K562 (cell line): ENCODE measurements around the gene KIF1A. TPM values are rescaled to one million over a fixed set of nuclear protein-coding genes. Genes with fewer than 3 reads are reported as not detected.

ENCODE experiments used
- ATAC-seq: fragments of 200-7000 bp; cut with Tn5 transposase; 3 replicates; pipeline ENCODE4 v1.9.1; 2020; ENCODE audit warnings: moderate library complexity
- BruUV-seq: library from RNA; stranded (reverse); fragments of 400-500 nt; replicated peaks from 2 replicates; lab custom pipeline; 2021; lab: Mats Ljungman, UMichigan
- CTCF ChIA-PET: fragments of 300-600 bp; formaldehyde crosslinking; extraction: SDS; loops from one replicate; lab custom pipeline; 2021; ENCODE audit warnings: low intra/inter-chr PET ratio; lab: Yijun Ruan, JAX
- POLR2A ChIA-PET: fragments of 300-600, 350-650 bp; sonication (Branson Sonifier 250); formaldehyde crosslinking; extraction: SDS; loops from one replicate; lab custom pipeline; 2021; ENCODE audit warnings: antibody characterized with exemption, inconsistent platforms; lab: Yijun Ruan, JAX
- DNase-seq, 4 experiments: peaks; one replicate each; pipeline versions ENCODE4 v3.0.0 to v3.0.0-alpha.2; 2011 to 2018; ENCODE audit warnings: low spot score in 3 of 4, mixed read lengths in 3 of 4; ENCODE audit errors: extremely low read depth in 1 of 4
- FAIRE-seq: peaks from 2 replicates; lab custom pipeline; 2011; peaks lifted over from hg19 to GRCh38; lab: Jason Lieb, UNC
- H2AFZ ChIP-seq: 2 replicates; pipeline ENCODE4 v1.6.0; 2011; ENCODE audit warnings: low read depth, low read length, control low read depth, inconsistent platforms
- H3K27ac ChIP-seq: fragments of 200-600 bp; 3 replicates; pipeline ENCODE4 v1.8.0; 2011; ENCODE audit warnings: low read depth, mild to moderate bottlenecking, control low read depth, inconsistent platforms, low read length, moderate library complexity, mixed read lengths; ENCODE audit errors: extremely low read depth
- H3K27me3 ChIP-seq, 2 experiments: fragments of 300-600 bp in 1 of 2; 2 replicates in 1 of 2; 3 replicates in 1 of 2; pipeline versions ENCODE4 v1.6.0 to v1.8.0; 2011; ENCODE audit warnings: inconsistent platforms in 2 of 2, low read length in 2 of 2, mild to moderate bottlenecking in 1 of 2, mixed read lengths in 1 of 2, moderate library complexity in 1 of 2; ENCODE audit not compliant: control insufficient read depth in 2 of 2, insufficient read depth in 2 of 2
- H3K36me3 ChIP-seq: fragments of 300-600 bp; 3 replicates; pipeline ENCODE4 v1.8.0; 2011; ENCODE audit warnings: mild to moderate bottlenecking, low read length, inconsistent platforms; ENCODE audit not compliant: control insufficient read depth, insufficient read depth
- H3K4me1 ChIP-seq, 2 experiments: fragments of 200-600 bp in 1 of 2; replicated peaks in 1 of 2; 2 replicates in 1 of 2; 3 replicates in 1 of 2; pipeline versions ENCODE4 v1.5.1 to v1.8.0; 2011; ENCODE audit warnings: inconsistent platforms in 2 of 2, low read length in 2 of 2, mild to moderate bottlenecking in 1 of 2, mixed read lengths in 1 of 2, moderate library complexity in 1 of 2; ENCODE audit not compliant: control insufficient read depth in 2 of 2, insufficient read depth in 2 of 2
- H3K4me2 ChIP-seq: 2 replicates; pipeline ENCODE4 v1.6.1; 2011; ENCODE audit warnings: low read length, control low read depth, inconsistent platforms, mixed read lengths; ENCODE audit not compliant: insufficient read depth
- H3K4me3 ChIP-seq: fragments of 200-600 bp; sonication (generic), shearing (Covaris generic); 2 replicates; pipeline ENCODE4 v1.5.1; 2016; ENCODE audit warnings: control low read depth, inconsistent platforms
- H3K79me2 ChIP-seq: fragments of 200-600 bp; 3 replicates; pipeline ENCODE4 v1.8.0; 2011; ENCODE audit warnings: low read length, inconsistent platforms; ENCODE audit not compliant: control insufficient read depth, insufficient read depth
- H3K9ac ChIP-seq, 2 experiments: 2 replicates each; pipeline versions ENCODE4 v1.6.0 to v1.6.1; 2011; ENCODE audit warnings: low read depth in 2 of 2, low read length in 2 of 2, control low read depth in 1 of 2, inconsistent platforms in 1 of 2, mild to moderate bottlenecking in 1 of 2, mixed read lengths in 1 of 2; ENCODE audit not compliant: insufficient read depth in 1 of 2
- H3K9me1 ChIP-seq: one replicate; pipeline ENCODE4 v1.6.0; 2011; ENCODE audit warnings: inconsistent platforms, mild to moderate bottlenecking, low read length, moderate library complexity; ENCODE audit not compliant: control insufficient read depth, insufficient read depth
- H3K9me3 ChIP-seq: replicated peaks from 2 replicates; pipeline ENCODE4 v1.5.1; 2011; ENCODE audit warnings: low read depth, low read length, inconsistent platforms; ENCODE audit not compliant: control insufficient read depth, insufficient read depth
- H4K20me1 ChIP-seq: replicated peaks from 2 replicates; pipeline ENCODE4 v1.6.1; 2011; ENCODE audit warnings: low read length, inconsistent platforms, mixed read lengths; ENCODE audit not compliant: control insufficient read depth, insufficient read depth
- CREB5 ChIP-seq: fragments of 250-450 bp; sonication (Bioruptor Pico); IDR thresholded peaks from 2 replicates; pipeline ENCODE4 v1.5.0; 2020; ENCODE audit warnings: mild to moderate bottlenecking
- CUX1 ChIP-seq: fragments of 200-800 bp; sonication (Bioruptor generic); IDR thresholded peaks from 2 replicates; pipeline ENCODE4 v1.6.1; 2016; ENCODE audit warnings: missing genetic modification characterization, missing compliant biosample characterization
- IRF1 ChIP-seq: sonication (generic); formaldehyde crosslinking; IDR thresholded peaks from 2 replicates; pipeline ENCODE4 v1.8.0; 2022; ENCODE audit warnings: missing genetic modification reagents, mild to moderate bottlenecking, borderline replicate concordance
- MEF2A ChIP-seq: IDR thresholded peaks from 2 replicates; pipeline ENCODE4 v1.6.1; 2011; ENCODE audit warnings: low read depth, mild to moderate bottlenecking, low read length, moderate library complexity; ENCODE audit not compliant: control insufficient read depth
- MTA1 ChIP-seq: fragments of 450-650 bp; IDR thresholded peaks from 2 replicates; pipeline ENCODE4 v1.6.1; 2017; ENCODE audit warnings: borderline replicate concordance
- NCOA6 ChIP-seq: fragments of 450-650 bp; IDR thresholded peaks from 2 replicates; pipeline ENCODE4 v1.6.1; 2017; ENCODE audit warnings: mild to moderate bottlenecking
- NR1H2 ChIP-seq: sonication (generic); formaldehyde crosslinking; IDR thresholded peaks from 2 replicates; pipeline ENCODE4 v1.4.0; 2020; ENCODE audit warnings: mild to moderate bottlenecking, missing genetic modification reagents
- POU5F1 ChIP-seq: fragments of 150-350 bp; IDR thresholded peaks from 2 replicates; pipeline ENCODE4 v1.6.1; 2014; ENCODE audit warnings: borderline replicate concordance, low read length, low read depth, mild to moderate bottlenecking; ENCODE audit not compliant: partially characterized antibody
- SMARCE1 ChIP-seq: fragments of 450-650 bp; IDR thresholded peaks from 2 replicates; pipeline ENCODE4 v1.7.1; 2016; ENCODE audit warnings: mild to moderate bottlenecking
- SPI1 ChIP-seq: IDR thresholded peaks from 2 replicates; pipeline ENCODE4 v1.6.1; 2011; ENCODE audit warnings: low read depth, low read length, control low read depth, borderline replicate concordance
- ZNF124 ChIP-seq: sonication (generic); formaldehyde crosslinking; IDR thresholded peaks from 2 replicates; pipeline ENCODE4 v1.8.1; 2022; ENCODE audit warnings: missing genetic modification reagents
- ZNF134 ChIP-seq: fragments of 250-450 bp; sonication (Bioruptor Pico); conservative IDR thresholded peaks from 2 replicates; pipeline ENCODE4 v1.4.0; 2020
- ZNF551 ChIP-seq: fragments of 250-450 bp; sonication (Bioruptor Pico); IDR thresholded peaks from 2 replicates; pipeline ENCODE4 v1.5.0; 2021; ENCODE audit warnings: mild to moderate bottlenecking, moderate library complexity
- ZNF75A ChIP-seq: fragments of 450-650 bp; formaldehyde crosslinking; IDR thresholded peaks from 2 replicates; pipeline ENCODE4 v1.4.0; 2020; ENCODE audit warnings: mild to moderate bottlenecking
- WGBS: fragments of 100-300 bp; shearing (Covaris generic); methylation state at CpG from one replicate; pipeline ENCODE4 v1.1.6; 2016; ENCODE audit warnings: low coverage, mixed read lengths; ENCODE audit not compliant: insufficient coverage; ENCODE audit errors: missing lambda C conversion rate; 5-methylcytosine and 5-hydroxymethylcytosine counted together
- in situ Hi-C: fragments of 300-500 bp; cut with MboI; formaldehyde crosslinking; loops from 4 replicates; pipeline ENCODE4 v1.15.0; 2018; ENCODE audit warnings: inconsistent platforms, mixed read lengths
- intact Hi-C: fragments of 100-400 bp; cut with micrococcal nuclease; formaldehyde crosslinking; loops from 2 replicates; pipeline ENCODE4 v1.14.2; 2022
- polyA plus RNA-seq, 8 experiments: library from polyadenylated mRNA; depleted of rRNA in 4 of 8; stranded (reverse) in 5 of 8; unstranded in 3 of 8; fragments of >200 nt; fragmentation: Nextera tagmentation in 2 of 8; fragmentation: Illumina TruSeq in 1 of 8; extraction: Ambion mirVana in 2 of 8; extraction: Trizol in 1 of 8; gene quantifications; 2 replicates each; pipeline versions ENCODE4 v1.2.1 to v1.2.3, GENCODE V29; 2011 to 2014; ENCODE audit warnings: inconsistent platforms in 1 of 8, missing spikeins in 1 of 8
- total RNA-seq, 7 experiments: library from RNA; depleted of rRNA in 6 of 7; stranded (reverse); fragments of >200 nt in 6 of 7; fragmentation: Illumina TruSeq in 2 of 7; extraction: Trizol in 2 of 7; gene quantifications; 2 replicates each; pipeline versions ENCODE4 v1.2.1 to v1.2.3, GENCODE V29; 2011 to 2021; ENCODE audit warnings: low replicate concordance in 1 of 7

The KIF1A gene
- total and polyA plus RNA-seq, 9 of the 15 experiments (the other 6 are each of a cell fraction or from before 2014, with no cell fraction given) = 0.07 to 1.4 (median 0.45) TPM; not detected in 2

- POLR2A ChIA-PET = no interaction called here
- in situ Hi-C loops (no loop called here), intact Hi-C loops (loop anchor here (10.0 kb wide), 1 partner anchor 189 kb away; no protein-coding TSS in a partner anchor)
- 0% methylated on average over 3 of the region's 18 CpGs for WGBS
- no peaks in the 10 kb centered on the region for H3K9me1 ChIP-seq
- H3K9ac ChIP-seq = no peak overlapping the region
- no TSS peak for BruUV-seq
- no peaks in the 10 kb centered on the region for H4K20me1 ChIP-seq
- H3K27ac ChIP-seq = no peak overlapping the region
- ATAC-seq = no peak
- no peaks in the 10 kb centered on the region for H3K36me3 ChIP-seq
- CTCF ChIA-PET = no interaction called here
- H2AFZ ChIP-seq = no peak overlapping the region
- H3K27me3 ChIP-seq = peaks cover 5 to 52% of the 10 kb centered on the region in 2 experiments; a peak in 4 of 5 replicates
- no peak overlapping the region for H3K4me3 ChIP-seq
- H3K79me2 ChIP-seq = no peaks in the 10 kb centered on the region
- no peak for FAIRE-seq
- no peaks in the 10 kb centered on the region for H3K4me1 ChIP-seq
- H3K9me3 ChIP-seq = no peaks in the 10 kb centered on the region
- no peak for DNase-seq
- H3K4me2 ChIP-seq = no peak overlapping the region
- TF ChIP-seq POU5F1 (no peak), ZNF124 (no peak), CREB5 (CRISPR knock-in tag) (no peak), ZNF551 (no peak), CUX1 (CRISPR knock-in tag) (no peak), SPI1 (no peak), ZNF134 (CRISPR knock-in tag) (no peak), NR1H2 (CRISPR knock-in tag) (no peak), IRF1 (CRISPR knock-in tag) (no peak), NCOA6 (no peak), MTA1 (no peak), MEF2A (no peak), ZNF75A (no peak), SMARCE1 (no peak)
Observed at GRCh38 chr2:240703417-240704341, 116.3 kb downstream of the KIF1A start.
